HG03432 (cell line): ENCODE data around the gene GJB4.
"Not testable (repeated sequence)": the region's sequence is repeated elsewhere in the genome, so short reads cannot be mapped to it uniquely, and the experiment has no call there.

ENCODE experiments used
- ATAC-seq: cut with Tn5 transposase; IDR thresholded peaks from one replicate; pipeline ENCODE4 v1.9.1; 2021; ENCODE audit warnings: mild to moderate bottlenecking, moderate library complexity; ENCODE audit not compliant: unreplicated experiment

The GJB4 gene

DNA sequence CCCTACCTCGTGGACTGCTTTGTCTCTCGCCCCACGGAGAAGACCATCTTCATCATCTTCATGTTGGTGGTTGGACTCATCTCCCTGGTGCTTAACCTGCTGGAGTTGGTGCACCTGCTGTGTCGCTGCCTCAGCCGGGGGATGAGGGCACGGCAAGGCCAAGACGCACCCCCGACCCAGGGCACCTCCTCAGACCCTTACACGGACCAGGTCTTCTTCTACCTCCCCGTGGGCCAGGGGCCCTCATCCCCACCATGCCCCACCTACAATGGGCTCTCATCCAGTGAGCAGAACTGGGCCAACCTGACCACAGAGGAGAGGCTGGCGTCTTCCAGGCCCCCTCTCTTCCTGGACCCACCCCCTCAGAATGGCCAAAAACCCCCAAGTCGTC, 35.2 kb downstream of the GJB4 start:
- no peak for ATAC-seq

DNA sequence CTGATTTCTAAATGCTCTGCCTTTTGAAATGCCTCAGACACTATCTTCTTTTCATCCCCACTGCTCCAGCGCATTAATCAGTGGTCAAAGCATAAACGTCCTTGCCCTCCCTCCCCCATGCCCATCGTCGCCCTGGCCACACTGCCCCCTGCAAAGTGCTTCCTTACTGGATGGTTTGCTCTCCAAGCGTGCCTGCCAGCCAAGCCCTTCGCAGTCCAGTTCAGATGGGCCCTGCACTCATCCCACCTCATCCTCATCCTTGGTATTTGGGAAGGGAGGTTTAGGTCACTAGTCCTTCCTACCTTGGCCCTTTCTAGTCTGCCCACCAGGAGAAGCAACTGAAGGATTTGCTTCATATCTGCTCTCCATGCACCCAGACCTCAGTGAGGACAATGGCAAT, 36.4 kb downstream of the GJB4 start:
- no peak for ATAC-seq

- peak; percentile 69 for ATAC-seq
Observed at GRCh38 chr1:34796990-34797389, 37.5 kb downstream of the GJB4 start.

DNA sequence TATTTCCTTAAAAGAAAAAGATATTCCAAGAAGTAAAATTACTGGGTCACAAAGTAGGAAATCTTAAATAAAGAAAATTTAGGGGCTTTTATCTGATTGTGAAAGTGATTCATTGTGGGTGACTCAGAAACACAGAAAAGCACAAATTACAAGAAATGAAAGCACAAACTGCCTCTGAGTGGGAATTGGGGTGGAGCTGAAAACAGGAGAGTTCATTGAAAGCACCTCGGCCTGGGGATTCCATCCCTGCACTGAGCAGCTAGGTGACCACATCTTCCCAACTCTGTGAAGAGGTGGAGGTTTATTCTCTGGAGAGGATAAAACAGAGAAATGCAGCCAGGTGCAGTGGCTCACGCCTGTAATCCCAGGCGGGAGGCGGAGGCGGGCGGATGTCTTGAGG, 40.7 kb downstream of the GJB4 start:
- ATAC-seq, result no peak

GRCh38 chr1:34803770-34804169, 44.2 kb downstream of the GJB4 start:
- ATAC-seq, result no peak

- no peak for ATAC-seq
Observed at GRCh38 chr1:34806396-34806795, 46.9 kb downstream of the GJB4 start.

- ATAC-seq, result no peak
Observed at GRCh38 chr1:34808051-34808810, 48.7 kb downstream of the GJB4 start.

DNA sequence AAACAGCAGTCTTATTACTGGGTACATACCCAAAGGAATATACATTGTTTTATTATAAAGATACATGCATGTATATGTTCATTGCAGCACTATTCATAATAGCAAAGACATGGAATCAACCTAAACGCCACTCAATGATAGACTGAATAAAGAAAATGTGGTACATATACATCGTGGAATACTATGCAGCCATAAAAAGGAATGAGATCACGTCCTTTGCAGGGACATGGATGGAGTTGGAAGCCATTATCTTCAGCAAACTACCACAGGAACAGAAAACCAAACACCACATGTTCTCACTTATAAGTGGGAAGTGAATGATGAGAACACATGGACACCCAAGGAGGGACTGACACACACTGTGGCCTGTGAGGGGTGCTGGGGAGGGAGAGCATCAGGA, 51.2 kb downstream of the GJB4 start:
- ATAC-seq, result not testable (repeated sequence)
